HepG2 (cell line): ENCODE data around the gene PLSCR1.

Experiments
- ETV6 ChIP-seq: sonication (generic); formaldehyde crosslinking; conservative IDR thresholded peaks from 2 replicates; pipeline ENCODE4 v1.4.0; 2020; ENCODE audit warnings: missing genetic modification reagents
- NR3C1 ChIP-seq: sonication (generic); formaldehyde crosslinking; IDR thresholded peaks from 2 replicates; pipeline ENCODE4 v1.4.0; 2020; ENCODE audit warnings: missing genetic modification reagents
- POLR2G ChIP-seq: fragments of 200-400 bp; formaldehyde crosslinking; IDR thresholded peaks from 2 replicates; pipeline ENCODE4 v1.6.1; 2018; ENCODE audit warnings: mild to moderate bottlenecking, low read depth, low read length, moderate library complexity
- SIX1 ChIP-seq: sonication (generic); formaldehyde crosslinking; IDR thresholded peaks from 2 replicates; pipeline ENCODE4 v1.4.0; 2020; ENCODE audit warnings: missing genetic modification reagents, borderline replicate concordance
- ZC3H4 ChIP-seq: sonication (generic); formaldehyde crosslinking; IDR thresholded peaks from 2 replicates; pipeline ENCODE4 v1.4.0; 2020; ENCODE audit warnings: missing genetic modification reagents, borderline replicate concordance
- ZNF274 ChIP-seq: sonication (generic); formaldehyde crosslinking; IDR thresholded peaks from 2 replicates; pipeline ENCODE4 v1.5.1; 2020; ENCODE audit warnings: mild to moderate bottlenecking, missing genetic modification reagents
- ZSCAN30 ChIP-seq: sonication (generic); formaldehyde crosslinking; IDR thresholded peaks from 2 replicates; pipeline ENCODE4 v1.5.0; 2020; ENCODE audit warnings: mild to moderate bottlenecking, missing genetic modification reagents
- TF ChIP-seq, protein P1 (sequence below): IDR thresholded peaks from 2 replicates; pipeline ENCODE4 v1.6.1; 2012; ENCODE audit warnings: inconsistent platforms
- TF ChIP-seq, protein P2 (sequence below): sonication (generic); formaldehyde crosslinking; conservative IDR thresholded peaks from 2 replicates; pipeline ENCODE4 v1.8.1; 2023; ENCODE audit warnings: missing genetic modification reagents
- TF ChIP-seq, protein P3 (sequence below): sonication (generic); formaldehyde crosslinking; IDR thresholded peaks from 2 replicates; pipeline ENCODE4 v1.8.1; 2023; ENCODE audit warnings: mild to moderate bottlenecking, missing genetic modification reagents, borderline replicate concordance
- TF ChIP-seq, protein P4 (sequence below): sonication (generic); formaldehyde crosslinking; IDR thresholded peaks from 2 replicates; pipeline ENCODE4 v1.5.0; 2020; ENCODE audit warnings: mild to moderate bottlenecking, missing genetic modification reagents, moderate library complexity

DNA sequence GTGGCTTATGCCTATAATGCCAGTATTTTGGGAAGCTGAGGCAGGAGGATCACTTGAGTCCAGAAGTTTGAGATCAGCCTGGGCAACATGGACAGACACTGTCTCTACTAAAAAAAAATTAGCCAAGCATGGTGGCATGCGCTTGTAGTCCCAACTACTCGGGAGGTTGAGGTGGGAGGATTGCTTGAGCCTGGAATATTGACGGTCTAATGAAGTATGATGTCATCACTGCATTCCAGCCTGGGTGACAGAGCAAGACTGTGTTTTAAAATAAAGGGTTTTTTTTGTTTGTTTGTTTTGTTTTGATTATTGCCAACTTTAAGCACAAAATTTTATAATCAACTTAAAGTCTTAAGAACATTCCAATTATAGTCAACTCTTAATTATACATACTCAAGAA lies 6.8 kb downstream of the PLSCR1 start:
- TF ChIP-seq ZNF274 (CRISPR knock-in tag) (no peak), ZSCAN30 (no peak), ETV6 (CRISPR knock-in tag) (no peak), NR3C1 (no peak), POLR2G (no peak), SIX1 (CRISPR knock-in tag) (no peak), ZC3H4 (CRISPR knock-in tag) (no peak)
- TF ChIP-seq, protein P1, sequence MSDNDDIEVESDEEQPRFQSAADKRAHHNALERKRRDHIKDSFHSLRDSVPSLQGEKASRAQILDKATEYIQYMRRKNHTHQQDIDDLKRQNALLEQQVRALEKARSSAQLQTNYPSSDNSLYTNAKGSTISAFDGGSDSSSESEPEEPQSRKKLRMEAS = no peak
- TF ChIP-seq, protein P2, sequence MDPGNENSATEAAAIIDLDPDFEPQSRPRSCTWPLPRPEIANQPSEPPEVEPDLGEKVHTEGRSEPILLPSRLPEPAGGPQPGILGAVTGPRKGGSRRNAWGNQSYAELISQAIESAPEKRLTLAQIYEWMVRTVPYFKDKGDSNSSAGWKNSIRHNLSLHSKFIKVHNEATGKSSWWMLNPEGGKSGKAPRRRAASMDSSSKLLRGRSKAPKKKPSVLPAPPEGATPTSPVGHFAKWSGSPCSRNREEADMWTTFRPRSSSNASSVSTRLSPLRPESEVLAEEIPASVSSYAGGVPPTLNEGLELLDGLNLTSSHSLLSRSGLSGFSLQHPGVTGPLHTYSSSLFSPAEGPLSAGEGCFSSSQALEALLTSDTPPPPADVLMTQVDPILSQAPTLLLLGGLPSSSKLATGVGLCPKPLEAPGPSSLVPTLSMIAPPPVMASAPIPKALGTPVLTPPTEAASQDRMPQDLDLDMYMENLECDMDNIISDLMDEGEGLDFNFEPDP (CRISPR knock-in tag) = no peak
- TF ChIP-seq, protein P3, sequence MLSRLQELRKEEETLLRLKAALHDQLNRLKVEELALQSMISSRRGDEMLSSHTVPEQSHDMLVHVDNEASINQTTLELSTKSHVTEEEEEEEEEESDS = no peak
- TF ChIP-seq, protein P4, sequence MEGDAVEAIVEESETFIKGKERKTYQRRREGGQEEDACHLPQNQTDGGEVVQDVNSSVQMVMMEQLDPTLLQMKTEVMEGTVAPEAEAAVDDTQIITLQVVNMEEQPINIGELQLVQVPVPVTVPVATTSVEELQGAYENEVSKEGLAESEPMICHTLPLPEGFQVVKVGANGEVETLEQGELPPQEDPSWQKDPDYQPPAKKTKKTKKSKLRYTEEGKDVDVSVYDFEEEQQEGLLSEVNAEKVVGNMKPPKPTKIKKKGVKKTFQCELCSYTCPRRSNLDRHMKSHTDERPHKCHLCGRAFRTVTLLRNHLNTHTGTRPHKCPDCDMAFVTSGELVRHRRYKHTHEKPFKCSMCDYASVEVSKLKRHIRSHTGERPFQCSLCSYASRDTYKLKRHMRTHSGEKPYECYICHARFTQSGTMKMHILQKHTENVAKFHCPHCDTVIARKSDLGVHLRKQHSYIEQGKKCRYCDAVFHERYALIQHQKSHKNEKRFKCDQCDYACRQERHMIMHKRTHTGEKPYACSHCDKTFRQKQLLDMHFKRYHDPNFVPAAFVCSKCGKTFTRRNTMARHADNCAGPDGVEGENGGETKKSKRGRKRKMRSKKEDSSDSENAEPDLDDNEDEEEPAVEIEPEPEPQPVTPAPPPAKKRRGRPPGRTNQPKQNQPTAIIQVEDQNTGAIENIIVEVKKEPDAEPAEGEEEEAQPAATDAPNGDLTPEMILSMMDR (CRISPR knock-in tag) = no peak
